GM23248 (cell line): ENCODE data around the gene KIF1A.

Experiments used
- EZH2 ChIP-seq: fragments of 200-600 bp; sonication (generic); IDR thresholded peaks from 2 replicates; pipeline ENCODE4 v1.6.1; 2018; ENCODE audit warnings: antibody characterized with exemption, mild to moderate bottlenecking; ENCODE audit not compliant: insufficient read depth, poor library complexity, severe bottlenecking
- EZH2phosphoT487 ChIP-seq: fragments of 200-600 bp; sonication (generic); IDR thresholded peaks from 2 replicates; pipeline ENCODE4 v1.6.1; 2018; ENCODE audit warnings: antibody characterized with exemption, moderate library complexity, mild to moderate bottlenecking, low read depth; ENCODE audit not compliant: insufficient read depth

DNA sequence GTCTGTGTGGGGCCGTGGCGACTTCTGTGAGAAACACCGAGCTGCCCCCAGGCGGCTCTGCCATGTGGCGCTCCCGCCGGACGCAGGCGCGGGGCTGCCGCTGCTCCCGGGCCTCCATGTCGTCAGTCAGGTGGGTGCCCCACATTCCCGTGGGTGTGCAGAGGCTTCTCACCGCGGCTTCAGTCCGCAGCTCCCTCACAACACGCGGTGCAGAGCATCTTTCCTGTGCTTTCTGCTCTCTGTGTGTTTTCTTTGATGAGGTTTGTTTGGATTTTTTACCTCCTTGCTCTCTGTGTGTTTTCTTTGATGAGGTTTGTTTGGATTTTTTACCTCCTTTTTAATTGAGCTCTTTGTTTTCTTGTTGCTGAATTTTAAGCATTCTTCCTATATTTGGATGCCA, 115.4 kb downstream of the KIF1A start:
- TF ChIP-seq EZH2: no peak
- TF ChIP-seq EZH2phosphoT487: no peak
